Esophagus (tissue), 2 donors: Measurements from ENCODE around the gene MPPED1. TPM values are rescaled to one million over a fixed set of nuclear protein-coding genes. Genes with fewer than 3 reads are reported as not detected.

Experiments used
- H3K27ac ChIP-seq, 2 donors: one replicate each; pipeline ENCODE4 v1.5.1; 2013; ENCODE audit warnings: low read depth in 2 of 2, mild to moderate bottlenecking in 2 of 2, inconsistent platforms in 1 of 2, low read length in 1 of 2, moderate library complexity in 1 of 2
- H3K27me3 ChIP-seq, 2 donors: one replicate each; pipeline ENCODE4 v1.6.1; 2013; ENCODE audit warnings: low read length in 2 of 2, control low read depth in 1 of 2, mild to moderate bottlenecking in 1 of 2; ENCODE audit not compliant: insufficient read depth in 2 of 2, control insufficient read depth in 1 of 2
- H3K36me3 ChIP-seq, 2 donors: one replicate each; pipeline ENCODE4 v1.6.1; 2013; ENCODE audit warnings: low read length in 1 of 2; ENCODE audit not compliant: control insufficient read depth in 2 of 2, insufficient read depth in 2 of 2
- H3K4me1 ChIP-seq, 2 donors: one replicate each; pipeline ENCODE4 v1.6.1; 2013; ENCODE audit warnings: low read length in 1 of 2; ENCODE audit not compliant: control insufficient read depth in 2 of 2, insufficient read depth in 2 of 2
- H3K4me3 ChIP-seq, 2 donors: one replicate each; pipeline ENCODE4 v1.5.1; 2013; ENCODE audit warnings: low read length in 2 of 2, mild to moderate bottlenecking in 2 of 2, low read depth in 1 of 2, moderate library complexity in 1 of 2
- H3K9me3 ChIP-seq, 2 donors: one replicate each; pipeline ENCODE4 v1.6.1; 2013; ENCODE audit warnings: mild to moderate bottlenecking in 2 of 2, low read depth in 1 of 2, low read length in 1 of 2, moderate library complexity in 1 of 2; ENCODE audit not compliant: control insufficient read depth in 2 of 2, insufficient read depth in 1 of 2
- WGBS, 2 donors: extraction: QIAGEN DNeasy Blood & Tissue Kit; methylation state at CpG; one replicate each; pipeline ENCODE4 v1.1.7; 2013; 5-methylcytosine and 5-hydroxymethylcytosine counted together
- polyA plus RNA-seq, 2 donors: library from polyadenylated mRNA; stranded (reverse); fragments of 200-250 nt; gene quantifications; one replicate each; pipeline ENCODE4 v1.2.3, GENCODE V29; 2013
- donor health status: healthy with polysubstance abuse.
- donor health status: Bipolar disorder and iron deficiency.

Gene MPPED1
- polyA plus RNA-seq, 2 donors: 0.01 TPM; not detected in 1

DNA sequence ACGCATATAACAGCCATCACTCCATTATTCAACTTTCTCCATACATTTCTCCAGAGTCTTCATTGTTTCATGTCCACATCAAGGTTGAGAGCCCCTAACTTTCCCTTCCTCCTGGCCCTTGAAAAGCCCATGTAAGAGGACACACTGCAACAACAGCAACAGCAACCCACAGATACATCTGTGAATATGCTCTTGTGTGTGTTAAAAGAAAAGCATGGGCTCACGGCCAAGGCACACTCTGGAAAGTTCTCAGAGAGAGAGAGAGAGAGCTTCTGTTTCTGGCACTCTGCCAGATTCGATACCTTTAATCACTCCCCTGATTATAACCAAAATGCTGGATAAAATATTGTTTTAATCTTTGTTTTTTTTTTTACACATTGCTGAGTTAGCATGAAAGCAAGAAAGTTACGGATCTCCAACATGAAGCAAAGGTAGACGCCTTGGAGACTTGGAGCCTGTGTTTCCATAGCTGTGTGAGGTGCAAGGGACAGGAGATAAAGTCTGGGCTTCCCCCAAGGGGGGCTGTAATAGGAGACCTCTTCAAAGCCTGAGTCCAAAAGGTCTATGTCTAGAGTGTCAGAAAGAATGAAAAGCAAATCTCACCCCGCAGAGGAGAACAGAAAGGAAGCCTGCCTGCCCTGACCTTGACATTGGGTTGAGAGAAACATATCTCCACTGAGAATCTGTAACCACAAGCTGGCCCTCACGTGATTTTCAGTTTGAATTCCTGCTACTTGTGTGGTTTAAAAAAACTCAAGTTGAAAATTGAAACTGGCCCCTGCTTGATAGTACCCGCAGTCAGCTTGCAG, 33.7 kb upstream of the MPPED1 start:
- Histone ChIP-seq H3K36me3 (no peaks in the 10 kb centered on the region), H3K27ac (no peak overlapping the region), H3K9me3 (peaks cover 0 to 3% of the 10 kb centered on the region in 2 donors), H3K4me3 (no peak overlapping the region), H3K27me3 (no peaks in the 10 kb centered on the region), H3K4me1 (peaks cover 0 to 2% of the 10 kb centered on the region in 2 donors)
- 35 to 42% methylated on average over 8 of the region's 8 CpGs for WGBS, 2 donors

DNA sequence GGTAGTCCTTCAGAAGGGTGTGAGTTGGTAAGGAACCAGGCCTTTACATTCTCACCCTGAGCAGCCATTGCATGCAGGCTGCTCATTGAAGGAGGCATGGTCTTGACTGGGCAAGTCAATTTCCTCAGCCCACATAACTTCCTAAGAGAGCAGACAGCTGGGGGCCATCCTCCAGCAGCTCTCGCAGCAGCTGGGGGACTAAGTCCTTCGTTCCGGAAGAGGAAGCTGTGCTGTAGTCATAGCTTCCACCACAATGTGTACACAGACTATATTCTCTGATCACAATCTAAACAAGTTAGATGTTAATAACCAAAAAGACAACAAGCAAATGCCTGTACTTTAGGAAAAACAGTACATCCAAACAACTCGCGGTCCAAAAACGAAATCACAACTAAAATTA, 30.1 kb upstream of the MPPED1 start:
- Histone ChIP-seq H3K27ac (no peak overlapping the region), H3K4me1 (peaks cover 0 to 4% of the 10 kb centered on the region in 2 donors), H3K27me3 (no peaks in the 10 kb centered on the region), H3K36me3 (no peaks in the 10 kb centered on the region), H3K4me3 (no peak overlapping the region), H3K9me3 (no peaks in the 10 kb centered on the region)
- WGBS, 2 donors: 59 to 60% methylated on average over 6 of the region's 6 CpGs

DNA sequence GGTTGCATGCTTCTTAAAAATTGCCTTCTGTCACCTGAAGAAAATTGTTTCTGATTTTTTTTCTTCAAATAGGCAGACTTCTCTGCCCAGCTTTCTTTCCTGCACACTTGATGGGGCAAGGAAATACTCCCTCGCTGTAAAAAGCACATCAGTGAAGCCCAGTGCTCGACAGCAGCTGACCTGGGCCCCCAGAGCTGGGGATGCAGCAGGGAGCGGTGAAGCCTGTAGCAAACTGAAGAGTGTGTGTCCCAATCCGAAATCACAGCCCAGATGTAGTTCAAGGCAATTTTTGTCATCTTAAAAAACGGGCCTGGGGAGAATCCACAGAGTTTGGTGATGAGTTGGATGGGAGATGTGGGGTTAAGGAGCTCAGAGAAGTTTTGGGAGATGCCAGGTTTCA, 27.0 kb upstream of the MPPED1 start:
- Histone ChIP-seq H3K27ac (no peak overlapping the region), H3K4me1 (peaks cover 0 to 2% of the 10 kb centered on the region in 2 donors), H3K9me3 (no peaks in the 10 kb centered on the region), H3K4me3 (no peak overlapping the region), H3K36me3 (no peaks in the 10 kb centered on the region), H3K27me3 (no peaks in the 10 kb centered on the region)
- WGBS, 2 donors: 63% methylated on average over 5 of the region's 5 CpGs

DNA sequence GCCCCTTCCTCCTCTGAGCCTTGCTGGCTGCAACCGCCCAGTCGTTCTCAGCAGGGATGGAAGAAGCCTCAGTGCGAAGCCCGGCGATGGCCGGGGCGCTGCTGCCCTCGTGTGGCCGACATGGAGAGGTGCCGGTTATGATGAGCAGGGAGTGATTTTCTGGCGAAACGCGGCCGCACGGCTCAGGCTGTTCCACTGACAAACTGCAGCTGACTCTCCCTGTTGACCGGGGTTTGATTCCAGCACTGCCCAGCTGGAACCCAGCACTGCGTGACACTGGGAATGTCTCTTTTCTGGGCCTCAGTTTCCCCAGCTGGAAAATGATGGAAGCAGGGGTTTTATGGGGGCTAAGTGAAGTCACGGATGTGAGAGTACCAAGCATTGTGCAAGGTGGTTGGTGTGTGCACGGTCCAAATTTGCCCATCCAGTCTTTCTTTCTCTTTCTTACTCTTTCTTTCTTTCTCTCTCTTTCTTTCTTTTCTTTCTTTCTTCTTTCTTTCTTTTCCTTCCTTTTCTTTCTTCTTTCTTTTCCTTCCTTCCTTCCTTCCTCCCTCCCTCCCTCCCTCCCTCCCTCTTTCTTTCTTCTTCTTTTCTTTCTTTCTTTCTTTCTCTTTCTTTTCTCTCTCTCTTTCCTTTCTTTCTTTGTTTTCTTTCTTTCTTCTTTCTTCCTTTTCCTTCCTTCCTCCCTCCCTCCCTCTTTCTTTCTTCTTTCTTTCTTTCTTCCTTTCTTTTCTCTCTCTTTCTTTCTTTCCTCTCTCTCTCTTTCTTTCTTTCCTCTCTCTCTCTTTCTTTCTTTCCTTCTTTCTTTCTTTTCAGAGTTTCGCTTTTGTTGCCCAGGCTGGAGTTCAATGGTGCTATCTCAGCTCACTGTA, 25.8 kb upstream of the MPPED1 start:
- Histone ChIP-seq H3K4me1 (peaks cover 0 to 2% of the 10 kb centered on the region in 2 donors), H3K4me3 (no peak overlapping the region), H3K9me3 (no peaks in the 10 kb centered on the region), H3K27ac (no peak overlapping the region), H3K27me3 (no peaks in the 10 kb centered on the region), H3K36me3 (no peaks in the 10 kb centered on the region)
- WGBS, 2 donors: 6 to 8% methylated on average over 19 to 20 of the region's 20 CpGs

DNA sequence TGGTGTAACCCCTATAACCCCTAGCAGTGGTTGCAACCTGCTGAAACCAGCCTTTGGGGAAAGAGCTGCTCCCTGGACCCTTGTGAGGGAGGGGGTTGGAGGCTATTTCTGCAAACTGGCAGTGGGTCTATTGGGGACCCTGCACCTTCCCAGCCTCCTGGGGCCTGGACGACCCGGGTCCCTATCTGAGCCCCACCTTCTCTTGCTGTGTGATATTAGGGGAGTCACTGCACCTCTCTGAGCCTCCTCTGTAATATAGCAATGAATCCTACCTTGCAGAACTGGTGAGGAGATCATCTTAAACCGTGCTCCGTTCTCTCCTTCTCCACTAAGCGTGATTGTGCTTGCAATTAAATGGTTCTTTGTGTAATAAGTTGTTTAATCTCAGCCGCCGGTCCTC, 24.0 kb upstream of the MPPED1 start:
- Histone ChIP-seq H3K27me3 (no peaks in the 10 kb centered on the region), H3K27ac (no peak overlapping the region), H3K36me3 (no peaks in the 10 kb centered on the region), H3K4me1 (peaks cover 0 to 2% of the 10 kb centered on the region in 2 donors), H3K4me3 (no peak overlapping the region), H3K9me3 (no peaks in the 10 kb centered on the region)
- 44 to 51% methylated on average over 7 of the region's 7 CpGs for WGBS, 2 donors

DNA sequence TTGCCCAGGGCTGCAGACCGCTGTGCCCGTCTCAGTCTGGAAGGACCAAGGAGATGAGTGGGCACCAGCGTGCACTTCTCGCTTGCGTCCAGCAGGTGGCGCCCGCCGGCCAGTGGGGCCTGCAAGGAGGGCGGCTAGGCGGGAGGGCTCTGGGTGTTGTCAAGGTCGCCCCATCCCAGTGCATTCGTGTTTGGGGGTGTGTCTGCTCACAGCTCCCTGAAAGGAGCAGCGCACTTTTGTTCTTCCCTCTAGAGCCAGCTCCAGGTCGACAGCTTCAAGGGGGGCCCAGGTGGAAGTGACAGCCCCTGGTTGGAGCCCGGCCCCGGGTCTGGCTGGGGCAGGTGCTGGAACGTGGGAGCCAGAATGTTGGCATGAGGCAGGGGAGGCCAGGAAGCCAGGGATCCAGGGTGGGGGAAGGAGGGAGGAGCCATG, 23.4 kb upstream of the MPPED1 start:
- H3K9me3 ChIP-seq: no peaks in the 10 kb centered on the region
- H3K4me1 ChIP-seq: peaks cover 0 to 2% of the 10 kb centered on the region in 2 donors
- H3K27ac ChIP-seq: no peak overlapping the region
- H3K4me3 ChIP-seq: no peak overlapping the region
- WGBS, 2 donors: 7 to 9% methylated on average over 17 of the region's 17 CpGs
- H3K36me3 ChIP-seq: no peaks in the 10 kb centered on the region
- H3K27me3 ChIP-seq: no peaks in the 10 kb centered on the region

DNA sequence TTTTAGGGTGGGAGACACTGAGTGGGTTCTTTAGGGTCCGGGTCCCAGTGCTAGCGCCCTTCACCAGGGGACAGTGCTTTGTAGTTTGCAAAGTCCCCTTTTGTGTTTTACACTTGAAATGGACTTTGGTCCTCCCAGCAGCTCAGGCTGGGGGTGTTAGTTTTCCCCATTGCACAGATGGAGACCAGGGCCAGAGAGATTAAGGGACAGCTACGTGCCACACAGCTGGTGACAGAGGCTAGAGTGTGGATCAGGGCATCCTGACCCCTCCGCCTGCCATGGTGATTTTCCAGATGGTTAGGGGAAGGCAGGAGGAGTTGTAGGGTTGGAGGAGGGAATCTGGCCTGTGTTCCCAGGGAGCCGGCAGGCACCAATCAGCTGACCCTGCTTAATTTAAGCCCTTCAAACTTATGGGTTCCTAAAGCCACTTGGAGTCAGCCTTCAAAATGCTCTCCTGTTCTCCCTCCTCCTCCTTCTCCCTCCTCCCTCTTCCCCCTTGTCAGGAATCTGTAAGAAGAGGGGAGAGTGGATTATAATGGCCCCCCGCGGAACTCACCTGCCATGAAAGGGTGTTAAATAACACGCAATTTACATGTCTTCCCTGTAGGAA, 22.5 kb upstream of the MPPED1 start:
- H3K27me3 ChIP-seq: no peaks in the 10 kb centered on the region
- no peaks in the 10 kb centered on the region for H3K36me3 ChIP-seq
- peaks cover 0 to 2% of the 10 kb centered on the region in 2 donors for H3K4me1 ChIP-seq
- H3K9me3 ChIP-seq: no peaks in the 10 kb centered on the region
- no peak overlapping the region for H3K27ac ChIP-seq
- WGBS, 2 donors: 76 to 77% methylated on average over 8 of the region's 8 CpGs
- H3K4me3 ChIP-seq: no peak overlapping the region

DNA sequence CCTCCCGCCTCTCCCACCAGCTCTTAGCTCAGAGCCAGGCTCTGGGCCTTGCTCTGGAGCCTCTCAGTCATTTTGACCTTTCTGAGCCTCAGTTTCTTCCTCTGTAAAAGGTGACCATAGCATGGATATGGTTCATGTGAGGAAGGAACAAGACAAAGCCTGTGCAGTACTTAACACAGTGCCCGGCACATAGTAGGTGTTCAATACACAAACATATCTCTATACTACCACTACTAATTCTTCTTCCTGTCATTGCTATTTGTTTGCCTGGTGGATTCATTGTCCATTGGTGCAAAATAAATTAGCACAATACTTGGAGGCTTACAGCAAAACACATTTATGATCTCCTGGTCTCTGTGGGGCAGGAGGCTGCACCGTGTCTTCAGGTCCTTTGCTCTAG, 21.6 kb upstream of the MPPED1 start:
- H3K36me3 ChIP-seq: no peaks in the 10 kb centered on the region
- peaks cover 0 to 2% of the 10 kb centered on the region in 2 donors for H3K4me1 ChIP-seq
- WGBS, 2 donors: 88 to 95% methylated on average over 3 of the region's 3 CpGs
- no peak overlapping the region for H3K4me3 ChIP-seq
- H3K27me3 ChIP-seq: no peaks in the 10 kb centered on the region
- H3K9me3 ChIP-seq: no peaks in the 10 kb centered on the region
- H3K27ac ChIP-seq: no peak overlapping the region

DNA sequence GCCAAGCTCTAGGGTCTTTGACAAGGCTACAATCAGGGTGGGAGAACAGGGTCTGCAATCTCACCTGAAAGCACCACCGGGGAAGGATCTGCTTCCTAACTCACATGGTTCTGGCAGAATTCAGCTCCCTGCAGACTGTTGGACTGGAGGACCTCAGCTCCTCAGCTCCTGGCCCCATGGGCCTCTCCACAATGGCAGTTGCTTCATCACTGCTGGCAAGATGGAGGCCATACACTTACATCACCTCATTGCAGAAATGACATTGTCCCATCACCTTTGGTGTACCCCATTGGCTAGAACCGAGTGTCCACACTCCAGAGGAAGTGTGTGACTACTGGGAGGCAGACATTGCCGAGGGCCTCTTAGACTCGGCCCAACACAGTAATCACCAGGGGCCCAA, 20.9 kb upstream of the MPPED1 start:
- H3K27ac ChIP-seq: no peak overlapping the region
- H3K4me1 ChIP-seq: peaks cover 0 to 1% of the 10 kb centered on the region in 2 donors
- H3K9me3 ChIP-seq: no peaks in the 10 kb centered on the region
- WGBS, 2 donors: 77 to 85% methylated on average over 4 of the region's 4 CpGs
- H3K27me3 ChIP-seq: no peaks in the 10 kb centered on the region
- H3K4me3 ChIP-seq: no peak overlapping the region
- H3K36me3 ChIP-seq: no peaks in the 10 kb centered on the region
